ENCODE data around the gene MICU1. TPM values are rescaled to one million over a fixed set of nuclear protein-coding genes. Genes with fewer than 3 reads are reported as not detected.
"Not testable (repeated sequence)": the region's sequence is repeated elsewhere in the genome, so short reads cannot be mapped to it uniquely, and the experiment has no call there.

Gene MICU1
- polyA plus RNA-seq, 1 donor, result 111 TPM

DNA sequence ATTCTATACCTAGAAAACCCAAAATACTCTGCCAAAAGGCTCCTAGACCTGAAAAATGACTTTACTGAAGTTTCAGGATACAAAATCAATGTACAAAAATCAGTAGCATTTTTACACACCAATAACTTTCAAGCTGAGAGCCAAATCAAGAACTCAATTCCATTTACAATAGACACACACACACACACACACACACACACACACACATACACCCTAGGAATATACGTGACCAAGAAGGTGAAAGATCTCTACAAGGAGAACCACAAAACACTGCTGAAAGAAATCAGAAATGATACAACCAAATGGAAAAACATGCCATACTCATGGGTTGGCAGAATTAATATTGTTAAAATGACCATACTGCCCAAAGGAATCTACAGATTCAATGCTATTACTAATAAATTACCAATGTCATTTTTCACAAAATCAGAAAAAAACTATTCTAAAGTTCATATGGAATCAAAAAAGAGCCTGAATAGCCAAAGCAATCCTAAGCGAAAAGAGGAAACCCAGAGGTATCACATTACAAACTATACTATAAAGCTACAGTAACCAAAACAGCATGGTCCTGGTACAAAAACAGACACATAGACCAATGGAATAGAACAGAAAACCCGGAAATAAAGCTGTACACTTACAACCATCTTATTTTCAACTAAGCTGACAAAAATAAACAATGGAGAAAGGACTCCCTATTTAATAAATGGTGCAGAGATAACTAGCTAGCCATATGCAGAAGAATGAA, 122.0 kb downstream of the MICU1 start:
- no peak for DNase-seq

DNA sequence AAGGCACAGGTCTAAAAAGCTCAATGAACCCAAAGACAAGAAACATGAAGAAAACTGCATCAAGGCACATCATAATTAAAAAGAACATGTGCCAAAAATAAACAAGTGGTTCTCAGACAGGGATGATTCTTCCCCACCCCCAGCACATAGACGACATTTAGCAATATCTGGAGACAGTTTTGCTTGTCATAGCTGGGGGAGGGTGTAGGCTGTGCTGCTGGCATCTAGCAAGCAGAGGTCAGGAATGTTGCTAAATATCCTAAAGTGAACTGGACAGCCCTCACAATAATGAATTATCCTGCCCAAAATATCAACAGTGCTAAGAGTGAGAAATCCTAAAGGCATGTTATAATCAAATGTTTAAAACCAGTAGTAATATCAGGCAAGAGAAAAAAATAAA, 122.6 kb downstream of the MICU1 start:
- no peak for DNase-seq

DNA sequence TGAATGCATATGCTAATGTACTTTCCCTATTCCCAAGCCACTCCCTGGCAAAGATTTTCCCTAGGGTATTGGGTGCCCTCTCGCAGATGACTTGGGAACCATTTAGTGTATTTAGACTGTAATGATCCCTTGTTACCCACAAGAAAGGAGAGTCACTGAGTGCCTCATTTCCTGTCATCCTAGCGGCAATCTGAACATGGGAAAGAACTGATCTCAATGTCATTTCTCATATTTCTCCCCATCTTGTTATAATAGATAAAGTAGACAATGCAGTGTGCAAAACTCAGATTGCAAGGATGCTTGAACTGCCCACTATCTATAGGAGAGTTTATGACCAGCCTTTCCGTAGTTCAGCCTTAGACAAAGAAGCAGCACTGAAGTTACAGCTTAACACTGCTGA, 123.3 kb downstream of the MICU1 start:
- no peak for DNase-seq

GRCh38 chr10:72499701-72500100, 126.2 kb downstream of the MICU1 start:
- DNase-seq, result no peak

DNA sequence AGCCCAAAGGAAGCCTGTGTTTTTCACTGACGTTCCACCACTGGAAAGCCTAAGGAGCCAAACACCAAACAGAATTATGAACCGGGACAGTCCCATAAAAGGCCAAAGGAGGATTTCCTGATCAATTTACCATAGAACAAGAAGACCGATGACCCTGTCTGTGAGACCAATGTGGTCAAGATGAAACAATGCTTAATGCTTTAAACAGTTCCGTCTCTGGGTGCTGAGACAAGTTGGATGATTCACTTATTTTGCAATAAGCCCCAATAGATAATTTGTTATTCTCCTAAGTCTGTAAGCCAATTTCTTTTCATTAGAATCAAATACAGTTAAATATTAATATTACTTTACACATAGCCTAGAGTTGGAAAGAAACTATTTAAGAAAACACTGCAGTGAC, 134.9 kb downstream of the MICU1 start:
- no peak for DNase-seq

DNA sequence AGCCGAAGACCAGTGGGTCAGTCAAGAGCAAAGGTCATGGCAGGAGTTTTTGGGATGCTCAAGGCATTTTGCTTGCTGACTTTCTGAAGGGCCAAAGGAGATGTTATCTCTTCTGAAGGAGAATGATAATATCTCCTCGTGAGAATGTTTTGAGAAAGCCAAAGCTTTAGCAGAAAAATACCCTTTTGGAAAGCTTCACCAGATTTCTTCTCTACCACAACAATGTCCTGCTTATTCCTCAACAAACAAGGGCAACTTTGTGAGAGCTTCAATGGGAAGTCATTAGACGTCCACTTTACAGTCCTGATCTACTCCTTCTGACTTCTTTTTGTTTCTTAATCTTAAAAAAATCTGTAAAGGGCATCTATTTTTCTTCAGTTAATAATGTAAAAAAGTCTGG, 138.4 kb downstream of the MICU1 start:
- no peak for DNase-seq

DNA sequence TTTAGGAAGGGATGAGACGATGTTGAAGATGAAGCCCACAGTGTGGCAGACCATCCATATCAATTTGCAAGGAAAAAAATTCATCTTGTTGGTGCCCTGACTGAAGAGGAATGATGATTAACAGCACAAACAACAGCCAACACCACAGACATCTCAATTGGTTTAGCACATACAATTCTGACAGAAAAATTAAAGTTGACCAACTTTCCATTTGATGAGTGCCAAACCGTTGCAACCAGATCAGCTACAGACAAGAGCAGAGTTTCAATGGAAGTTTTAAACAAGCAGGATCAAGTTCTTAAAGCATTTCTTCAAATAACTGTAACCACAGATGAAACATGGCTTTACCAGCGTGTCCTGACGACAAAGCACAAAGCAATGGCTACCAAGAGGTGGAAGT, 138.8 kb downstream of the MICU1 start:
- no peak for DNase-seq

GRCh38 chr10:72485701-72486100, 140.2 kb downstream of the MICU1 start:
- no peak for DNase-seq

DNA sequence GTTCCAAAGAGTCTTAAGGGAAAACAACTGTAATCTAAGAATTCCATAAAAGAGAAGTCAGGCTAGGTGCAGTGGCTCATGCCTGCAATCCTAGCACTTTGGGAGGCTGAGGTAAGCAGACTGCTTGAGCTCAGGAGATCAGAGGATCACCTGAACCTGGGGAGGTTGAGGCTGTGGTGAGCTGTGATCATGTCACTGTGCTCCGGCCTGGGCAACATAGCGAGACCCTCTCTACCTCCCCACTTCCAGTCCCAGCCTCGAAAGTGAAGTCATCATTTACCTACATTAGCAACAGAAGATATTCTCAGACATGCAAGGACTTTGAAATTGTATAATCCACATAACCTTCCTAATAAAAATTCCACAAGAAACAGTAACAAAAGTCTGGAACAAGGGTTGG, 141.4 kb downstream of the MICU1 start:
- no peak for DNase-seq

DNA sequence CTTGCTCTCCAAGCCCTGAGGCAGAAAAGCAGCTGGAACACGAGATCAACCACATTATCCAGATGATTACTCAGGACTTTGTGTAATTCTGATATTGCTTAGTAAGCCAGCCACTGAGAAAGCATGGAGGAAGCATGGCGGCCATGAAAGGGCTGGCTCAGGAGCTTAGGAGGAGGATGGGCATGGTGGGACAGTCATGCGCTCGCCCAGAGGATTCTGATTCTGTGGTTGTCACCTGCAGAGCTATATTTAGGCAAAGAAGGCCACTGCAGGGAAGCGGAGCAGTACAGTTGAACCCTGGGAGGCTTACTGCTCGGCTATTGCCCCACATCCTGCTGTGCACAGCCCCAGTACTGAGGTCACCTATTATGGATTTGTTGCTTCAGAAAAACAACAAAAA, 142.4 kb downstream of the MICU1 start:
- DNase-seq, result no peak

- DNase-seq, result no peak
These were observed 145.0 kb downstream of the MICU1 start for GRCh38 chr10:72480861-72481260.

DNA sequence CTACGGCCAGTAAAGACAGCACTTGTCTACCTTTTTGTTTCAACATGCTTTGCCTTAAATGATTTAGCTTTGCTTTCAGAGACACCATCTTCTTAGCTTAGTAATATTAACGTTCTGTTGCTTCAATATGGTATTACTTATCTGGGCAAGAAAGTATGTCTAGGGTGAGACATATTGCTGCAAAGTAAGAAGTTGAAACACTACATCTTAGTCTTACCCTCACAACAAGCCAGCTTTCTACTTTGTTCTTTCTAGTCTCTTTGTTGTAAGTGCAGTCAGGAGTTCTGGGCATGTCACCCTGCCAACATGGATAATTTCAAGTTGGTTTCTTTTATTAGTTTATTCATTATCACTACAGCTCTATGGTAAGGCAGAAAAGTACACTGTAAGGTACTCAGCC, 148.4 kb downstream of the MICU1 start:
- DNase-seq, result no peak

- DNase-seq, result no peak
These were observed 153.6 kb downstream of the MICU1 start for GRCh38 chr10:72472306-72472705.

DNA sequence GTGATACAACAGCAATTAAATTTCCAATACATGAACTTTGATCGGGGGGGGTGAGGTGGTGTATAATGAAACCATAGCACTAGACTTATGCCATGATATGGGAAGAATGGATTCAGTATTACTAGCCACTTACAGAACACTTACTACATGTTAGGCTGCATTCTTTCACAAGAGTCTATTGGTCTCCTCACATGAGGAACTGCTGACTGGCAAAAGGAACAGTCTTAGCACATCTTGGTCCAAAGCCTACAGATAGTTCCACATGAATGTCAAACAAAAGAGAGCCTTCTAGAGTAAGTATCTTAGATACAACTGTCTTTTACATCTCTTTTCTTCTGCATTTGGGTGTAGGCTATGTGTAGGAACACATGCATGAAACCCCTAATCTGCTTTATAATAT, 155.2 kb downstream of the MICU1 start:
- DNase-seq, result no peak

DNA sequence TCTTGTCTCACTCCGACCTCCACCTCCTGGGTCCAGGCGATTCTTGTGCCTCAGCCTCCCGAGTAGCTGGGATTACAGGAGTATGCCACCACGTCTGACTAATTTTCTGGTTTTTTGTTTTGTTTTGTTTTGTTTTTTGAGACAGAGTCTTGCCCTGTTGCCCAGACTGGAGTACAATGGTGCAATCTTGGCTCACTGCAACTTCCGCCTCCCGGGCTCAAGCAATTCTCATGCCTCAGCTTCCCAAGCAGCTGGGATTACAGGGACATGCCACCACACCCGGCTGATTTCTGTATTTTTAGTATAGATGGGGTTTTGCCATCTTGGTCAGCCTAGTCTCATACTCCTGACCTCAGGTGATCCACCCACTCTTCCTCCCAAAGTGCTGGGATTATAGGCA, 158.8 kb downstream of the MICU1 start:
- not testable (repeated sequence) for DNase-seq

- DNase-seq, result no peak
These were observed 159.9 kb downstream of the MICU1 start for GRCh38 chr10:72466018-72466417.

- no peak for DNase-seq
These were observed 161.4 kb downstream of the MICU1 start for GRCh38 chr10:72464438-72464837.

DNA sequence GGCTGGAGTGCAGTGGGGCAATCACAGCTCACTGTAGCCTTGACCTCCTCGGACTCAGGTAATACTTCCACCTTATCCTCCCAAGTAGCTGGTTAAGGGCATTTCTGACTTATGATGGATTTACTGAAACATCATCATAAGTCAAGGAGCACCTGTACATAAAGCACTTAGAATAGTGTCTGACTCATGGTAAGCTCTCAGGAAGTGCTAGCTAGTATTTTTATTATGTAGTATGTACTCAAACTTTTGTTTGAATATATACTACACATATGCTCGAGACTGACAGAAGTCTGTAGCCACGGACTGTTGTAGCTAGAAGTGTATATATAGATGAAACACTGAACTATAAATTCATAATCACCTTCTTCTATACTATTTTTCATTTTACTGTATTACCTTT, 163.6 kb downstream of the MICU1 start:
- no peak for DNase-seq

GRCh38 chr10:72461085-72461484, 164.8 kb downstream of the MICU1 start:
- no peak for DNase-seq

DNA sequence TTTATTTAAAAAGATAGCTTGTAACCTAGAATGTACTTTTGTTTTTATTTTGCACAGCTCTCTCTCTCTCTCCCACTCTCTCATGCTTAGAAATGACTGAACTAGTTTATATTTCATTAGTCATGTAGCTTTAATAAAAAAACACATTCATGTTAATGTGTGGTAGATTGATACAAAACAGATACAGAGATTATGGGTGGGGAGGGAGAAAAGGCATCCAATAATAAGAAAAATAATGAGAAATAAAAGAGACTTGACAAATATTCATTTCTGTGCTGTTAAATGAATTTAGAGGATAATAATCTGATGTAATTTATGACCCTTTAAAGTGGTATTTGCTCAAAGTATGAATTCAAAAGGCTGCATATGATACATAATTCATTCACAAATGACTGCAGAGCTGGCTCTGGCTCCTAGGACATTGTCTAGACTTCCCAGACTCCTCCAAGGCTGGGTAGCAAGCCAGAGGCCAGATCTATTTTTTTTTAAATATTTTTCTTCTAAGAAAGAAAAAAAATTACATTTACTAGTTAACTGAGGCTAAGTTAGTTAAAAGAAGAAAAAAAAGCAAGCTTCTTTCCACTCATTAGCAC, 165.5 kb downstream of the MICU1 start:
- DNase-seq, result no peak

GRCh38 chr10:72459301-72459700, 166.6 kb downstream of the MICU1 start:
- DNase-seq, result no peak

DNA sequence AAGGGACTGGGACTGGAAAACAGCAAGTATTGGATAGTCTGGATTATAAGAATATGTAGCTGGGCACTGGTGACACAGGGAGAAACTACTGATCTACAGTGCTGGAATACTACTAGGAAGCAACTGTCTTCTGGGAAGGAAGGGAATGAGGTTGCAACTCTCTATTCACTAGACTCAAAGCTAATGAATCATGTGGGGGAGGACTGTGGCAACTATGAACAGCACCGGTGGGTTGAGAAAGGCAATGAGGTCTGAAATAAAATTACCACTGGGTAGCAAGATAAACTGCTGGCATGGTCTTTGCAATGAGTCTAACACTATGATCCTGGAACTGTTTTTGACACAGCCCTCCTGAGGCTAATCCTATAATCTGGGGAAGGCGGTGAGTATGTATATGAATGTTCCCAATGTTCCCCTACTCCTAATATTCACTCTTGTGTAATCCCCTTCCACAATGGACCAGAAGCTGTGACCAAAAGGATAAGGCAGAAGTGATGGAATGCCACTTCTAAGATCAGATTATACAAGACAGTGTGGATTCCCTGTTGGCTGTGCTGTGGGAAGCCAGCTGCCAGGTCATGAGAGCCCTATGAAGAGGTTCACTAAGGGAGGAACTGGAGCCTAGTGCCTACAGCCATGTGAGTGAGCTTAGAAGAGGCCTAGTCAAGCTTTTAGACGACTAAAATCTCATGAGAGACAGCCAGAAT, 169.8 kb downstream of the MICU1 start:
- no peak for DNase-seq

- DNase-seq, result no peak
These were observed 175.9 kb downstream of the MICU1 start for GRCh38 chr10:72449941-72450441.

DNA sequence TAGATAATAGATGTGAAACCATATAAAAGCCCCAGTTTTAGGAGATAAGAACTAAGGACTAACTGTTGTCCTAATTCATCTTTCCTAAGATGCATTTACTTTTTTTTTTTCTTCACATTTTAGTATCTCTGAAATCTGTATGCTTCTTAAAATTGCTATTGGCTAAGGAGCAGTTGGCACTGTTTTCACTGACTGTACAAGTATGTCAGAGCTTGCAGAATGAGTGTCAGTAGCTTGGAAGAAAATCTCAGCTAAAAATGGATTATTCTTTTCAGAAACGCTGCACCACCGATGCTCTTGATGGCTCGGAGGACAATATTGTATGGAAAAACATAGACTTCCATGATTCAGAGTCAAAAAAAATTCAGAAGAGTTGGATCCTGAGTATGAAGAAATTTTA, 180.0 kb downstream of the MICU1 start:
- DNase-seq, result peak; percentile 16
